ENCODE results near the gene ATRNL1. TPM values are rescaled to one million over a fixed set of nuclear protein-coding genes. Genes with fewer than 3 reads are reported as not detected.

Gene ATRNL1
- total RNA-seq, 4 donors from 2014 or later: 137 to 431 (median 202) TPM

DNA sequence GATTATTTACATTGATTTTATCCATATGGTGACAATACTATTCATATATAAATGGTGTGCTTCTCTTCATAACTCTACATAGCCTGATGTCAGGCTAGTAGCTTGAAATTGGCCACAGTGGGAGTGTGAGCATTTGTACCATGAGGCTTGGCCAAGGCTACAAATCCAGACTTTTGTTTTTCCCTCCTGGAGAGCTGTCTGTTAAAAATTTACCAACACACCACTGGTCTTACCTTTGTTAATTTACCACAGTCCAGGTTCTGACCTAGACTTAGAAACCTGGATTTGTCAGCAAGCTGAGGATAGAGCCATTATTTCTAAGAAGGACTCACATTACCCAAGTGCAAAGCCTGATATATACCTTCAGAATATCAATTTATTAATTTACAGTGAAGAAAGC is 45.5 kb upstream of the ATRNL1 start:
- TF ChIP-seq, protein P1, sequence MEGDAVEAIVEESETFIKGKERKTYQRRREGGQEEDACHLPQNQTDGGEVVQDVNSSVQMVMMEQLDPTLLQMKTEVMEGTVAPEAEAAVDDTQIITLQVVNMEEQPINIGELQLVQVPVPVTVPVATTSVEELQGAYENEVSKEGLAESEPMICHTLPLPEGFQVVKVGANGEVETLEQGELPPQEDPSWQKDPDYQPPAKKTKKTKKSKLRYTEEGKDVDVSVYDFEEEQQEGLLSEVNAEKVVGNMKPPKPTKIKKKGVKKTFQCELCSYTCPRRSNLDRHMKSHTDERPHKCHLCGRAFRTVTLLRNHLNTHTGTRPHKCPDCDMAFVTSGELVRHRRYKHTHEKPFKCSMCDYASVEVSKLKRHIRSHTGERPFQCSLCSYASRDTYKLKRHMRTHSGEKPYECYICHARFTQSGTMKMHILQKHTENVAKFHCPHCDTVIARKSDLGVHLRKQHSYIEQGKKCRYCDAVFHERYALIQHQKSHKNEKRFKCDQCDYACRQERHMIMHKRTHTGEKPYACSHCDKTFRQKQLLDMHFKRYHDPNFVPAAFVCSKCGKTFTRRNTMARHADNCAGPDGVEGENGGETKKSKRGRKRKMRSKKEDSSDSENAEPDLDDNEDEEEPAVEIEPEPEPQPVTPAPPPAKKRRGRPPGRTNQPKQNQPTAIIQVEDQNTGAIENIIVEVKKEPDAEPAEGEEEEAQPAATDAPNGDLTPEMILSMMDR (IDR thresholded peaks at IDR 0.05): no peak
- no peak for TF ChIP-seq POLR2A (IDR thresholded peaks at IDR 0.05)
- H3K4me3 ChIP-seq: no peak overlapping the region
- no peak for DNase-seq
- no peaks in the 10 kb centered on the region for H3K9me3 ChIP-seq
- no peaks in the 10 kb centered on the region for H3K4me1 ChIP-seq
- no peaks in the 10 kb centered on the region for H3K27me3 ChIP-seq
- H3K27ac ChIP-seq: no peak overlapping the region
- H3K36me3 ChIP-seq: no peaks in the 10 kb centered on the region
- intact Hi-C loops (cut with DNase I; ENCODE audit: low total_unique reads): no loop called here

DNA sequence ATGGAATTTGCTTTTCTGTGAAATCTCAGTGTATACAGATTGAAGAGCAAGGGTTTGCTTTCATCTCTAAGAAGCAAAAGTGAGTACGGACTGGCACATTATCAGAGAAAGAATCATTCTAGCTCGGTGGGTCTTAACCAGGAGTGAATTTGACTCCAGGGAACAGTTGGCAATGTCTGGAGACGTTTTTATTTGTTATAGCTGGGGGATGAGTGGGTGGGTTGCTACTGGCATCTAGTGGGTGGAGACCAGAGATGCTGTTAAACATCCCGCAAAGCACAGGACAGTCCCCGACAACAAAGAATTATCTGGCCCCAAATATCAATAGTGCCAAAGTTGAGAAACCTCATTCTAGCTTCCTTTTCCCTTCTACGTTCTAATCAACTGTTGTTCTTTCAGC is 43.8 kb upstream of the ATRNL1 start:
- Histone ChIP-seq H3K4me1 (no peaks in the 10 kb centered on the region), H3K36me3 (no peaks in the 10 kb centered on the region), H3K9me3 (no peaks in the 10 kb centered on the region), H3K27ac (no peak overlapping the region), H3K27me3 (no peaks in the 10 kb centered on the region), H3K4me3 (no peak overlapping the region)
- DNase-seq: no peak
- no peak for TF ChIP-seq POLR2A (IDR thresholded peaks at IDR 0.05)
- TF ChIP-seq, protein P1 (IDR thresholded peaks at IDR 0.05): no peak
- intact Hi-C loops (cut with DNase I; ENCODE audit: low total_unique reads): no loop called here

DNA sequence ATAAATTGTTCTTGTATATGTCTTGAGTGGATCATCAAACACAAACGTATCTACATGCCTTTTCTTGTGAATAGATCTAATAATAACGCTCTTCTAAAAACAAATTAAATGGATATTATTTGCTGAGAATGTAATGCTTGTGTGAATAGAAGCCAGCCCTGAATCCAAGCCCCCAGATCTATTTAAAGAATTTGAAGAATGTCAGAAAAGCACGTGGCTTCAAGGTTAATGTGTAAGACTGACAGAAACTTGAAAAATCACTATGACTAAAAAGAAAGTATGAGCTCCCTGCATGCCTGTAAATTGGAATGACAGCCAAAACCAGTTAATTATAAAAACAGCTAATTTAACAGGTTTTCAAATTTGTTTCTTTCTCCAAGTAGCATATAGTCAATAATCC is 43.2 kb upstream of the ATRNL1 start:
- H3K9me3 ChIP-seq: no peaks in the 10 kb centered on the region
- no peak overlapping the region for H3K4me3 ChIP-seq
- H3K4me1 ChIP-seq: no peaks in the 10 kb centered on the region
- H3K27ac ChIP-seq: no peak overlapping the region
- DNase-seq: no peak
- H3K27me3 ChIP-seq: no peaks in the 10 kb centered on the region
- intact Hi-C loops (cut with DNase I; ENCODE audit: low total_unique reads): no loop called here
- TF ChIP-seq, protein P1 (IDR thresholded peaks at IDR 0.05): no peak
- TF ChIP-seq POLR2A (IDR thresholded peaks at IDR 0.05): no peak
- H3K36me3 ChIP-seq: no peaks in the 10 kb centered on the region

DNA sequence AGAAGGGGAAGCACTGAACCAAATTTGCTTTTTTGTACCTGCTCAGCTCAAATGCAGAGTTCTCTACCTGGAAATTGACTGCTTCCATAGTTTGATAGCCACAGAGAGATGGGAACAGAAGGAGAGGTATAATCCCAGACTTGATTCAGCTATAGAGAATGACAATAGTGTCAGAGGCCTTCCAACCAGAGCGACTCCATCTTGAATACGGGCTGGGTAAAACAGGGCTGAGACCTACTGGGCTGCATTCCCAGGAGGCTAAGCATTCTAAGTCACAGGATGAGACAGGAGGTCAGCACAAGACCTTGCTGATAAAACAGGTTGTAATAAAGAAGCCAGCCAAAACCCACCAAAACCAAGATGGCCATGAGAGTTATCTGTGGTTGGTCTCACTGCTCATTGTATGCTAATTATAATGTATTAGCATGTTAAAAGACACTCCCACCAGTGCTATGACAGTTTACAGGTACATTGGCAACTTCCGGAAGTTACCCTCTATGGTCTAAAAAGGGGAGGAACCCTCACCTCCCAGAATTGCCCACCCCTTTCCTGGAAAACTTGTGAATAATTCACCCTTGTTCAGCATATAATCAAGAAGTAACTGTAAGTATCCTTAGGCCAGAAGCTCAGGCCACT is 42.7 kb upstream of the ATRNL1 start:
- no peaks in the 10 kb centered on the region for H3K4me1 ChIP-seq
- no peak for DNase-seq
- no peak overlapping the region for H3K27ac ChIP-seq
- no peak overlapping the region for H3K4me3 ChIP-seq
- no peaks in the 10 kb centered on the region for H3K9me3 ChIP-seq
- intact Hi-C loops (cut with DNase I; ENCODE audit: low total_unique reads): no loop called here
- TF ChIP-seq, protein P1 (IDR thresholded peaks at IDR 0.05): no peak
- TF ChIP-seq POLR2A (IDR thresholded peaks at IDR 0.05): no peak
- no peaks in the 10 kb centered on the region for H3K36me3 ChIP-seq
- no peaks in the 10 kb centered on the region for H3K27me3 ChIP-seq

DNA sequence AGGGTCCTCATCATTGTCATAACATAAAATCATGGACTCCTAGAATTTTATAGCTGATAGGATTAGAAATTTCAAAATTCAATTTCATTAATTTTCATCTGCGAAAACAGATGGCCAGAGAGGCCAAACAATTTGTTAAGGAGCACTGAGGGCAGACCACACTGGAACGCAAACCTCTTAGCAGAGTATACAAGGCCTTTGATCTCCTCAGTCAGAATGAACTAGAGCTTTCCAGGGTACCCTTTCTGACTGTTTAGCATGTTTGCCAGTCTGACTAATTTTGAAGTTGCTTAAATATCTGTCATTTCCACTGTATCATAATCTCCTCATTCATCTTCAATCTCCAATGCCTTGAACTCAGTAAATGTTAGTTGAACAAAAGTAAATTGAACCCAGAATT is 41.9 kb upstream of the ATRNL1 start:
- Histone ChIP-seq H3K27me3 (no peaks in the 10 kb centered on the region), H3K4me1 (no peaks in the 10 kb centered on the region), H3K9me3 (no peaks in the 10 kb centered on the region), H3K36me3 (no peaks in the 10 kb centered on the region), H3K27ac (no peak overlapping the region), H3K4me3 (no peak overlapping the region)
- no peak for TF ChIP-seq POLR2A (IDR thresholded peaks at IDR 0.05)
- TF ChIP-seq, protein P1 (IDR thresholded peaks at IDR 0.05): no peak
- DNase-seq: no peak
- intact Hi-C loops (cut with DNase I; ENCODE audit: low total_unique reads): no loop called here
